GM18951 (cell line): ENCODE measurements around the gene CIDEC.
"Not testable (repeated sequence)": the region's sequence is repeated elsewhere in the genome, so short reads cannot be mapped to it uniquely, and the experiment has no call there.

Source experiments
- POLR2A ChIP-seq: IDR thresholded peaks from 4 replicates; pipeline ENCODE4 v1.6.1; 2011; ENCODE audit warnings: mild to moderate bottlenecking; ENCODE audit not compliant: insufficient read length, insufficient read depth; ENCODE audit errors: extremely low read depth
- in situ Hi-C: fragments of 300-500 bp; cut with MboI; formaldehyde crosslinking; loops from one replicate; pipeline ENCODE4 v1.12.0; 2022; ENCODE audit warnings: low sequenced_read_pairs, mixed read lengths, inconsistent platforms; ENCODE audit not compliant: unreplicated experiment

CIDEC gene

DNA sequence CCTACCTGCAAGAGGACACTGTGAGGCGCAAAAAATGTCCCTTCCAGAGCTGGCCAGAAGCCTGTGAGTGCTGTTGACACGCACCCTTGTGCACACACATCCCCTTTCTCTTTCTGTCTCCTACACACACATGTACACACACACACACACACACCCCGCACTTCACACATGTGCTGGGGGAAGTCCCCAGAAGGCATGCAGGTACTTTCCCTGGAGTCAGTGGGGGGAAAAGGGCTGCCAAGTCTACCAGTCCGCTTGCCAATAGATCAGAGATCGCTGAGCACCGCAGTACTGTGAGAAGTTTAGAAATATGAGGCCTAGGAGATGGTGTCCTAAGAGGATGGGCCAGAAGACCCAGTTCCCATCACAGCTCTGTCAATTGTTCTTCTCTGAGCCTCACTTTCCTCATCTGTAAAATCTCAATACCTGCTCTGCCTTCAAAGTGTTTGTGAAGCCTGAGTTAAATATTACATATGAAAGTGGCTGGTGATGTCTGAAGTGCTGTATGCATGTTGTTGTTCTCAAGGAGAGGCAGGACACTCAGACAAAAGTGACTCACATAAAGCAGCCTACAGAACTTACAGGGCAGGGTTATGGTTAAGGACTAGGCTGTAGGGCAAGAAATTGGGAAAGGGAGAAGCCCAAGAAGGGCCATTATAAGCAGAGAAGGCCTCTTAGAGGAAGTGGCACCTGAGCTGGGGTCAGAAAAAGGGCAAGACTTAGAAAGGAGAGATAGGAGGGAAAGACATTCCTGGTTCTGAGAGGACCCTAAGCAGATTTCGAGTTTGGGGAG is 29.4 kb upstream of the CIDEC start:
- in situ Hi-C loops = no loop called here
- no peak for TF ChIP-seq POLR2A

DNA sequence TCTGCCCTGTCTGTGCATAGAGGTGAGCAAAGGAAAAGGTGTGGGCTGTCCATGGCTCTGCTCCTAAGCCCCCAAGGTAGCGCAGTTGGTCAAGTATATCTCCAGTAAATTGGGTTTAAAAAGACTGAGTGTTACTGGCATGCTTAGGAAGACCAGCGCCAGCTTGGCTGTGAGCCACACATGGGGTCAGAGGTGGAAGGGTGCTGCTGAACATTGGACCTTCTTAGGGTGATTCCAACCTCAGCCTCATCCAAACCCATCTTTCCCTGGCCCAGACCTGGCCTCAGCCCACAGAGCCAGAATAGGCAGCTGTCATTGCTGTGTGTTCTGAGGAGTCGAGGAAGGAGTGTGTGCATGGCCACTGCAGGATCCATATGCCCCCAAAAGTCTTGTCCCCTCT is 28.2 kb upstream of the CIDEC start:
- in situ Hi-C loops = no loop called here
- TF ChIP-seq POLR2A = no peak

DNA sequence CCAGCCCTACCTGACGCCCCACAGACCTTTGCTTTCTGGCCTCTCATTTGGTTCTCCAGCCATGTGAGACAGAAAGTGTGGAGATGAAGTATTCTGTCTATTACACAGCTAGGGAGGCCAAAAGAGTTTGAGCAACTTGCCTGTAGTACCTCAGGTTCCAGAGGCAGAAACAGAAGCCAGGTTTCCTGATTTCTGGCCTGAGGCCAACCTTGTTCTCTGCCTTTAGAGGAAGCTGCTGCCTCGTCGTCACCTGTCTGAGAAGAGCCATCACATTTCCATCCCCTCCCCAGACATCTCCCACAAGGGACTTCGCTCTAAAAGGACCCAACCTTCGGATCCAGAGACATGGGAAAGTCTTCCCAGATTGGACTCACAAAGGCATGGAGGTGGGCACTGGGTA is 26.4 kb upstream of the CIDEC start:
- in situ Hi-C loops = no loop called here
- no peak for TF ChIP-seq POLR2A

DNA sequence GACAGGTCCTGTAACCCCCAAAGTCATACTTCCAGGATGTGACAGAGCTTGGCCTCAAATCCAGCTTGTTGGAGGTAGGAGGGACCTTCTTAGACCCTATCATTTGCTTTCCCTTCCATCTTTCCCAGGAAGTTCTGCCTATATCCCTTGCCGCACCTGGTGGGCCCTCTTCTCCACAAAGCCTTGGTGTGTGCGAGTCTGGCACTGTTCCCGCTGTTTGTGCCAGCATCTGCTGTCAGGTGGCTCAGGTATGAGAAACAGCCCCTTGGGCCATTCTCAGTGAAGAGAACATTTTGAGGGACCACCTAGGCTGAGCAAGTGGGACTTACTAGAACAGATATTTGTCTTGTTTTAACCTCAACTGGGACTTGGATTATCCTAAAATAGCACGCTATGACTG is 23.9 kb upstream of the CIDEC start:
- in situ Hi-C loops = no loop called here
- TF ChIP-seq POLR2A = no peak

DNA sequence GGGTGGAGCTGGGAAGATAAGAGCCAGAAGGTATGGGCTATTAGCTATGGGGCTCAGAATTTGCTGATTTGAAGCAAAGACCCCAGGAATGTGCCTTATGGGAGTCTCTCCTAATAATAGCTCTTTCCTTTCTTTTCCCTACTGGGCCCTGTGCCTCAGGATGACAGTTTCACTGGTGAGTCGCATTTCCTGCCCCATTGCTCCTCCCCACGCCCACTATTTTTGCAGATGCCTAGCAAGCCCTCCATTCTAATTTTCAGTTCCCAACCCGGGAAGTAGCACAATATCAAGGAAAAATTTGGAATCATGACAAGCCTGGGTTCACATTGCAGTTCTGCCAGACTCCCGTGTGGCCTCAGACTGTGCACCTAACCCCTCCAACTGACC is 23.2 kb upstream of the CIDEC start:
- in situ Hi-C loops = no loop called here
- TF ChIP-seq POLR2A = no peak

DNA sequence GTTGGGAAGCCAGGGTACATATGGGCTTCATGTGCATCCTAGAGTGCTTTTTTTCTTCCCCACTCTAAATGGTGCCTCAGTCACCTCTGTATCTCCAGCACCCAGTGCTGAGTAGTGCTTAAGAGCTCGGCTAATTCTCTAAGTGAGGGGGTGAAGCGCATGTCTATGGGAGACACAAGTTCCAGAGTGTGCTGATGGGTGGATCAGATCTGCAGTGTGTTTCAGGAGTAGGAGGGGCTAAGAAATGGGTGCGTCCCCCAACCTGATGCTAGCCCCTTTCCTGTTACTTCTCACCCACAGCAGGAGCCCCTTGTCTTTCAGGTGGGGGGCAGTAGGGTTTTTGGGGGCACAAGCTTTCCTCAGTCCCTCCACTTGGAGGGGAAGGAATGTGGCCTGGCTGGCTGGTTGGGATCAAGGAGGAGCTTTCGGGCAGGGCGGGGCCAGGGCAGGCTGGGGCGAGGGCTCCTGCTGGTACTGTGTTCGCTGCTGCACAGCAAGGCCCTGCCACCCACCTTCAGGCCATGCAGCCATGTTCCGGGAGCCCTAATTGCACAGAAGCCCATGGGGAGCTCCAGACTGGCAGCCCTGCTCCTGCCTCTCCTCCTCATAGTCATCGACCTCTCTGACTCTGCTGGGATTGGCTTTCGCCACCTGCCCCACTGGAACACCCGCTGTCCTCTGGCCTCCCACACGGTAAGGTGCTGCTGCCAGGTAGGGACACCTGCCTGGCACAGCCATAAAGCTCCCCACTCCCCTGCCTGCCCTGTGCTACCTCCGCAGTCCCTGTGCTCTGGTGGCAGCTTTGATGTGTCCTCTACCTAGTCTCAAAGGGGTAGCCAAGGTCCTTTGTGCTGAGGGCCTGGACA is 22.6 kb upstream of the CIDEC start, which contains the start of gene IL17RE:
TSS of gene IL17RE (plus strand) at position 477 of the 866 bp plus-strand sequence. CDS start at position 562, 85 bp downstream.
- TF ChIP-seq POLR2A = no peak
- in situ Hi-C loops = no loop called here

DNA sequence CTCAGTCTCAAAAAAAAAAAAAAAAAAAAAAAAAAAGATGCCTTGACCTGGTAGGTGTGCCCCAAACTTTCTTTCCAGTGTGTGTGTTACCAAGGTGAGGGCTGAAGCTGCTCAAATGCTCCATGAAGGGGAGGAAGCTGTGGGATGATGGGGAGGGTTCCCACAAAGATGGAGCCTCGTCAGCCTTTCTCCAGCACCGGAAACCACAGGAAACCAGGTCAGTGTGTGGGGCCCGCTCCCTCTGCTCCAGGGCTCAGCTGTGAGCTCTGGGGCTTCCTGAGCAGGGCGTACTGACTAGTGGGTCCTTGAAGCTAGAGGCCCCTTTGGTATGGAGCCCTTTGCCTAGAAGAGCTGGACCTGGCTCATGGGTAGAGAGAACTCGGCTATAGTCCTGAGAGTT is 21.9 kb upstream of the CIDEC start:
- in situ Hi-C loops = no loop called here
- TF ChIP-seq POLR2A = no peak

DNA sequence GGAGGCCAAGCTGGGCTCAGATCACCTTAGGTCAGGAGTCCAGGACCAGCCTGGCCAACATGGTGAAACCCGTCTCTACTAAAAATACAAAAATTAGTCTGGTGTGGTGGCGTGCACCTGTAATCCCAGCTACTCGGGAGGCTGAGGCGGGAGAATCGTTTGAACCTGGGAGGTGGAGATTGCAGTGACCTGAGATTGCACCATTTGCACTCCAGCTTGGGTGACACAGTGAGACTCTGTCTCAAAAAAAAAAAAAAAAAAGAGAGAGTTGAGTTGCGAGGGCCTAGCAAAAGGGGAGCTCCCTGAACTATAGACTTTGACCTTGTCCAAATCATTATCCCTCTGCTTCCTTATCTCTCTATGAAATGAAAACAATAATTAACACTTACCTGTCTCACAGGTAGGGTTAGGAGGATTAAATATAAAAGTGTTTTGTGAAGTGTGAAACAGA is 20.9 kb upstream of the CIDEC start:
- in situ Hi-C loops = not testable (repeated sequence)

DNA sequence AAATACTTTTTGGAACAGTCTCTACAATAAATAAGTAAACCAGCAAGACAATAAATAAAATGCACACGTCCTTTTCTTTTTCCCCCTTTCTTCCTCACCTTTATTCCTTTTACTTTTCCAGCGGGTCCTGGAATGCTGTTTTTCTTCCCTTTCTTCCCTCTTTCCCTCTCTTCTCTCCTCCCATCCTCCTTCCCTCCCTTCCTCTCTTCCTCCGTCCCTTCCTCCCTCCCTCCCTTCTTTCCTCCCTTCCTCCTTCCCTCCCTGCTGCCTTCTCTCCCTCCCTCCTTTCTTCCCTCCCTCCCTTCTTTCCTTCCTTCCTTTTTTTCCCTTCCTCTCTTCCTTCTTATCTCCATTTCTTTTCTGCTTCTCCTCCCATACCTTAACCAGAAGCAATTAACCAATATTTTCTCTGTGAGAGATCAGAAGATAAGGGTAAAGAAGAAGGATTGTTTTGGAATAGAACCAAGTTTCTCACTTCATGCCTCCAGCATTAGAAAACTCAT is 19.3 kb upstream of the CIDEC start:
- in situ Hi-C loops = no loop called here
- no peak for TF ChIP-seq POLR2A

DNA sequence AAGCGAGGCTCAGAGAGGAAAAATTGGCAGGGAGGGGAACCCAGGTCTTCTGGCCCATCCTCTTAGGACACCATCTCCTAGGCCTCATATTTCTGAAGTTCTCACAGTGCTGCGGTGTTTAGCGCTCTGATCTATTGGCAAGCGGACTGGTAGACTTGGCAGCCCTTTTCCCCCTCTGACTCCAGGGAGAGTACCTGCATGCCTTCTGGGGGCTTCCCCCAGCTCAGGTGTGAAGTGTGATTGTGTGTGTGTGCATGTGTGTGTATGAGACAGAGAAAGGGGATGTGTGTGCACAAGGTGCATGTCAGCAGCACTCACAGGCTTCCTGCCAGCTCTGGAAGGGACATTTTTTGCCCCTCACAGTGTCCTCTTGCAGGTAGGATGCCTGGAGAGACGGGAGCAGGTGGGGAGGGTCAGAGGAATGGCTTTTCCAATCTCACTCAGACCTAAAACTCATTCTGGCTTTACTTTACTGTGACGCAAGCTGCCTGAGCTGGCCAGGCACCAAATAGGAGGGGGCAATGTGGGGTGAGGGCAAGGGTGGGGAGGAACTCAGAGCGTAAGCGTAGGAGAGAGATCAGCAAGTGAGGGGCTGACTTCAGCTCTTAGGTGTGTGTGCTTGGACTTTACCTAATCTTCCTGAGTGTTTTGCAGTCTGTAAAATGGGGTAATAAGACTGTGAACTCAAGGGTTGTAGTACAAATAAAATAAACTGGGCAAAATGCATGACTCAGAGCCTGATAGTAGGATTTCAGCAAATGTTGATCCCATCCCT is 18.6 kb upstream of the CIDEC start:
- no peak for TF ChIP-seq POLR2A
- in situ Hi-C loops = no loop called here

DNA sequence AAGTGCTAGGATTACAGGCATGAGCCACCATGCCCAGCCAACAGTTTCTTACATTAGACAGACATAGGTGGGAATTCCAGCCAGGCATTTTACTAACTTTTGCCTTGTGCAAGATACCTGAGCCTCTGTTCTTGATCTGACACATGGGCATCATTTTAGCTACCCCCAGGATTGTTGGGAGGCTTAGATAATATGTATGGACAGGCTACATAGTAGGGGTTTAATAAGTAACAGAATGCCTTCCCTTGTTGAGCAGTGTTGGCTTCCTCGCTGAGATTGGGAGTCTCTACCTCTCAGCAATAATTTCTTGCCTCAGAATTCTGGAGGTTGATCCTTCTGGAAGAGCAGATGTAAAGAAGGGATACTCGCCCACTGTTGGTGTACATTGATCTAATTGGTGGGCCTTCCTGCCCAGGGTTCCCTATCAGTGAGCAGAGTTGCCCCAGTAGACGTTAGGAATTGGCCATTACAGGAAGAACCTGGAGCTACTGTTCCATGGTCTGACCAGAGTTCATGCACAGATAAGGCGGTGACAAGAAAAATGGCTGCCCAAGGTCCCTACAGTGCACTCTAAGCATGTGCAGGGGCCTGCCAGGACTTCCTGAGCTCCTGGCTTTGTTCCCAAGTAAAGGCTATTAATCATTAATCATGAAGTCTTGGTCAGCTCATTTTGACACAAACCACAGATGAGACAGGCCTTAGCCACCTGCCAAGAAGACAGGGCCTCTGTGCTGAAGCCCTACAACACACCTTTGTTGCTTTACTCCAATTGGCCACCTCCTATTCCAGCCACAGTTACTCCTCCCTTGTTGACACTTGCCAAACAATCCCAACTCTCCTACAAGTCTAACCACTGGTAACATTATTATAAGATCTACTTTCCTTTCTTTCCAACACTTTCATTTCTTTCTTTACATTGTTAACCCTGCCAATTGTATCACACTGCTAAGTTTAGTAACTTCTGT is 17.6 kb upstream of the CIDEC start:
- no peak for TF ChIP-seq POLR2A
- in situ Hi-C loops = no loop called here

DNA sequence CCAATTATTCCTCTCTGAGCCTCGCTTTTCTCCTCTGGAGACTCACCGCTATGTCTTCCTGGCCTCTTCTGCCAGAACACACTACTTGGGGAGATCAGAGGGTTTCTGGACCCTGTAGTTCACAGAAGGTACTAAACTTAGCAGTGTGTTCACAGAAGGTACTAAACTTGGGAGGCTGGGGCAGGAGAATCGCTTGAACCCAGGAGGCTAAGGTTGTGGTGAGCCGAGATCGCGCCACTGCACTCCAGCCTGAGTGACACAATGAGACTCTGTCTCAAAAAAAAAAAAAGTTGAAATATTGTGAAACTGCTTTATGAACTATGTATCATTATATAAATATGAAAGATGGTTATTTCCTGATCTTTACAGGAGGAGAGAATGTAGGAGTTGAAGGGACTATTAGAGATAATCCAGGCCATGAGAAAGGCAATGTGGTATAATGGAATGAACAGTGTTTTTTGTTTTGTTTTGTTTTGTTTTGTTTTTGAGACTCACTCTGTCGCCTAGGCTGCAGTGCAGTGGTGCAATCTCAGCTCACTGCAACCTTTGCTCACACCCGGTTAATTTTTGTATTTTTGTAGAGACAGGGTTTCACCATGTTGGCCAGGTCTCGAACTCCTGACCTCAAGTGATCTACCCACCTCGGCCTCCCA is 16.8 kb upstream of the CIDEC start:
- in situ Hi-C loops = not testable (repeated sequence)

DNA sequence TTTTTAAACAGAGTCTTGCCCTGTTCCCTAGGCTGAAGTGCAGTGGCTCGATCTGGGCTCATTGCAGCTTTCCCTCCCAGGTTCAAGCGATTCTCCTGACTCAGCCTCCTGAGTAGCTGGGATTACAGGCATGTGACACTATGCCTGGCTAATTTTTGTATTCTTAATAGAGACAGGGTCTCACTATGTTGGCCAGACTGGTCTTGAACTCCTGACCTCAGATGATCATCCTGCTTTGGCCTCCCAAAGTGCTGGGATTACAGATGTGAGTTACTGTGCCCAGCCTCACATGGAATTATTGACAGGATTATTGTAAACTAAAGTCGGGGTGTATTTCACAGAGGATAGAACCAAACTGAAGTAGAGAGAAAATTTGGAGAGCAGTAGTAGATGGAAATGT is 15.7 kb upstream of the CIDEC start:
- in situ Hi-C loops = not testable (repeated sequence)
